BJ (cell line): ENCODE measurements around the gene PLEKHM2. TPM values are rescaled to one million over a fixed set of nuclear protein-coding genes. Genes with fewer than 3 reads are reported as not detected.

ENCODE experiments used
- CTCF ChIA-PET: fragments of 350-600 bp; formaldehyde crosslinking; extraction: SDS; loops from one replicate; lab custom pipeline; 2021; ENCODE audit warnings: antibody characterized with exemption, inconsistent platforms; lab: Yijun Ruan, JAX
- POLR2A ChIA-PET: fragments of 300-600 bp; sonication (Branson Sonifier 250); formaldehyde crosslinking; extraction: SDS; loops from one replicate; lab custom pipeline; 2021; ENCODE audit warnings: antibody characterized with exemption; lab: Charles Lee
- DNase-seq: peaks from one replicate; pipeline ENCODE4 v3.0.0-alpha.2; 2011; ENCODE audit warnings: low read depth
- H3K27me3 ChIP-seq: 2 replicates; pipeline ENCODE4 v1.6.0; 2011; ENCODE audit warnings: low read length; ENCODE audit not compliant: control insufficient read depth, insufficient read depth
- H3K36me3 ChIP-seq: 2 replicates; pipeline ENCODE4 v1.5.1; 2011; ENCODE audit warnings: low read length; ENCODE audit not compliant: control insufficient read depth, insufficient read depth
- H3K4me3 ChIP-seq: 2 replicates; pipeline ENCODE4 v1.5.1; 2011; ENCODE audit warnings: low read depth, mild to moderate bottlenecking, control low read depth, low read length
- polyA plus RNA-seq: library from polyadenylated mRNA; depleted of rRNA; stranded (reverse); fragments of >200 nt; gene quantifications from 2 replicates; pipeline ENCODE4 v1.2.3, GENCODE V29; 2011
- TF ChIP-seq, protein P1 (sequence below): IDR thresholded peaks from 2 replicates; pipeline ENCODE4 v1.5.1; 2011; ENCODE audit warnings: low read depth, mild to moderate bottlenecking, control low read depth, inconsistent platforms, low read length, moderate library complexity; ENCODE audit not compliant: insufficient read depth

PLEKHM2 gene
- polyA plus RNA-seq, 1 experiment, result 58.3 TPM

DNA sequence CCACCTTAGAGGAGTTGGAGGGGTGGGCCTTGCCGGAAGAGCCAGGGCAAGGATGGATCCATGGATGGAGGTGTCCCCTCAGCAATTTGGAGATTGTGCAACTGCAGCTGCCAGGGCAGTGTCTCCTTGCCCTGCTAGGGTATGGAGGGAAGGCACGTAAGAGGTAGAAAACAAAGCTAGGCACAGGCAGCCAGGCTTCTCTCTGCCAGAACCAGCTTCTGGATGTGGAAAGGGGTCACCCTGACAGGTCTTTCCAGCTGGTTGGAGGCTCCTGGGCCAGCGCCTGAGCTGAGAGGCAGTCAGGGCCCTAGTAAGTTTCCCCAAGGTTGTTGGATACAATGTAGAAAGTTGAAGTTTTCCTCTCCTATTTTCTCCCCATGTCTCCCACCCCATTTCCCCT is 36.7 kb downstream of the PLEKHM2 start:
- ChIA-PET CTCF (interaction anchor here (1.3 kb wide), 1 partner anchor 126 kb away, joined by 4 read pairs; no protein-coding TSS in a partner anchor), POLR2A (no interaction called here)
- TF ChIP-seq, protein P1, sequence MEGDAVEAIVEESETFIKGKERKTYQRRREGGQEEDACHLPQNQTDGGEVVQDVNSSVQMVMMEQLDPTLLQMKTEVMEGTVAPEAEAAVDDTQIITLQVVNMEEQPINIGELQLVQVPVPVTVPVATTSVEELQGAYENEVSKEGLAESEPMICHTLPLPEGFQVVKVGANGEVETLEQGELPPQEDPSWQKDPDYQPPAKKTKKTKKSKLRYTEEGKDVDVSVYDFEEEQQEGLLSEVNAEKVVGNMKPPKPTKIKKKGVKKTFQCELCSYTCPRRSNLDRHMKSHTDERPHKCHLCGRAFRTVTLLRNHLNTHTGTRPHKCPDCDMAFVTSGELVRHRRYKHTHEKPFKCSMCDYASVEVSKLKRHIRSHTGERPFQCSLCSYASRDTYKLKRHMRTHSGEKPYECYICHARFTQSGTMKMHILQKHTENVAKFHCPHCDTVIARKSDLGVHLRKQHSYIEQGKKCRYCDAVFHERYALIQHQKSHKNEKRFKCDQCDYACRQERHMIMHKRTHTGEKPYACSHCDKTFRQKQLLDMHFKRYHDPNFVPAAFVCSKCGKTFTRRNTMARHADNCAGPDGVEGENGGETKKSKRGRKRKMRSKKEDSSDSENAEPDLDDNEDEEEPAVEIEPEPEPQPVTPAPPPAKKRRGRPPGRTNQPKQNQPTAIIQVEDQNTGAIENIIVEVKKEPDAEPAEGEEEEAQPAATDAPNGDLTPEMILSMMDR, result no peak
- Histone ChIP-seq H3K4me3 (no peak overlapping the region), H3K27me3 (no peaks in the 10 kb centered on the region), H3K36me3 (peaks cover 43% of the 10 kb centered on the region)
- DNase-seq, result no peak

DNA sequence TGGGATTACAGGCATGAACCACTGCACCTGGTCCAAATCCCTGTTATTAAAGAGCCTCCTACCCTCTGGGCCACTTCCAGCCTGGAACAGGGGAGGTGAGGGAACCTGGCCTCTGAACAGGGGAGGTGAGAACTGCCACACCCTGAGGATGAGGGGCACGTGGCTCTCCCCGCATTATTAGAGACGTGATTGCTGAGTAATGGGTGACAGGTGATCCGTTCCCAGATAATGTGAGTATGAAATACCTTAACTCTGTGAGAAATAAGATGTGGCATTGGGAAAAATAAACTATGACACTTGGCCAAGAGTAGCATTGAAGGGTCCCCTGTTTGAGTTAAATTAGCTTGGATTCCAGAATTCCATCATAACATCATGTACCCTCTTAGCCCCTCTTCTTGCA is 38.3 kb downstream of the PLEKHM2 start:
- no peaks in the 10 kb centered on the region for H3K27me3 ChIP-seq
- ChIA-PET POLR2A (no interaction called here), CTCF (no interaction called here)
- TF ChIP-seq, protein P1, result no peak
- H3K4me3 ChIP-seq, result no peak overlapping the region
- peaks cover 41% of the 10 kb centered on the region for H3K36me3 ChIP-seq
- no peak for DNase-seq

DNA sequence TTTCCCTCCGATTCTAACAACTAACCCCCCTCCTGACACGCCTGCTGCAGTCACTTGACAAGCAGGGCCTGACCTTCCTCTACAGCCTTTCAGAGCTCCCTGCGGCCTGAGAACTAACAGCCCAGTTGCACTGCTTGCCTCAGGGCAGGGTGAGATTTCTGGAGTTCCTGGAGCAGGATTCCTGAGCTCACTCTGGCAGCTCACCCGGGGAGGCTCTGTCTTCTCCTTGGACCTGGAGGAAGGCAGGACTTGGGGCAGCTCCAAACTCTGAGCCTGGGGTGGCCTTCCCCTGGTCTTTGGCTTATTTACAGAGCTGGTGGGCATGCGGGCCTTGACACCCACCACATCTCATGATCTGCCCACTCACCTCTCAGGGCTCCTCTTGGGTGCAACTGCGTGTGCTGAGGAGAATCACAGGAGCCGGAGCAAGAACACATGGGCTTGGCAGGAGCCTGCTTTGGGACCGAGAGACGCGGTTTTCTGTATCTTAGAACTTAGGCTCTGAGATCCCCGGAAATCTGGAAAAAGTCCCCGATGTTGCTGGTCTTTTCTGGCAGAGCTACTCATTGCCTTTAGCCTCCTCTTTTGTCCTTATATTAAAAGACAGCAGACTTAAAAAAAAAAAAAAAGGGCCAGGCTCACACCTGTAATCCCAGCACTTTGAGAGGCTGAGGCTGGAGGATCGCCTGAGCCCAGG is 38.9 kb downstream of the PLEKHM2 start:
- ChIA-PET CTCF (no interaction called here), POLR2A (no interaction called here)
- Histone ChIP-seq H3K27me3 (no peaks in the 10 kb centered on the region), H3K36me3 (peaks cover 41% of the 10 kb centered on the region), H3K4me3 (no peak overlapping the region)
- no peak for DNase-seq
- TF ChIP-seq, protein P1, result no peak

DNA sequence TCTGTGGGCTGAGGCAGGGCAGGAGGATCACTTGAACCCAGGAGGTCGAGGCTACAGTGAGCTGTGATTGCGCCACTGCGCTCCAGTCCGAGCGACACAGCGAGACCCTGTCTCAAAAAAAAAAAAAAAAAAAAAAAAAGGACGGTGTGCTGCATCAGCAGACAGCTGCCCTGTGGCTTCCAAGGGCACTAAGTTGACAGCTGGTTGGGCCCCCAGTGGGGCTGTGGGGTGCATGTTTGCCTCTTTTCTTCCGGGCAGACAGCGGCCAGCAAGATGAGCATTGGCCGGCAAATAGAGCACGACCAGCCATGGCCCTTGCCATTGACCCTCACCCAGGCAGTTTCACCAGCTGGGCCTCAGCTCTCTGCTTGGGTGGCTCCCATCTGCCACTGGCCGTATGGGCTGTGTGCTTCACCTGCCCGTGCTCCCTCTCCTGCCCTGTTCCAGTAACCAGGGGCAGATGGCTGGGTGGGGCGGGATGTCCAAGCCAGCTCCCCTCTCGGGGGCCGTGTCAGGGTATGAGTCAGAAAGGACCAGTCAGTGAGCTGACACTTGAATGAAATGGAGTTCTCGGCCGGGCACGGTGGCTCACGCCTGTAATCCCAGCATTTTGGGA is 39.6 kb downstream of the PLEKHM2 start:
- POLR2A ChIA-PET, result no interaction called here
- Histone ChIP-seq H3K4me3 (no peak overlapping the region), H3K36me3 (peaks cover 45% of the 10 kb centered on the region), H3K27me3 (no peaks in the 10 kb centered on the region)
- CTCF ChIA-PET, result interaction anchor here (0.7 kb wide), 1 partner anchor 18 kb away, joined by 3 read pairs; no protein-coding TSS in a partner anchor
- no peak for DNase-seq
- TF ChIP-seq, protein P1, result no peak

DNA sequence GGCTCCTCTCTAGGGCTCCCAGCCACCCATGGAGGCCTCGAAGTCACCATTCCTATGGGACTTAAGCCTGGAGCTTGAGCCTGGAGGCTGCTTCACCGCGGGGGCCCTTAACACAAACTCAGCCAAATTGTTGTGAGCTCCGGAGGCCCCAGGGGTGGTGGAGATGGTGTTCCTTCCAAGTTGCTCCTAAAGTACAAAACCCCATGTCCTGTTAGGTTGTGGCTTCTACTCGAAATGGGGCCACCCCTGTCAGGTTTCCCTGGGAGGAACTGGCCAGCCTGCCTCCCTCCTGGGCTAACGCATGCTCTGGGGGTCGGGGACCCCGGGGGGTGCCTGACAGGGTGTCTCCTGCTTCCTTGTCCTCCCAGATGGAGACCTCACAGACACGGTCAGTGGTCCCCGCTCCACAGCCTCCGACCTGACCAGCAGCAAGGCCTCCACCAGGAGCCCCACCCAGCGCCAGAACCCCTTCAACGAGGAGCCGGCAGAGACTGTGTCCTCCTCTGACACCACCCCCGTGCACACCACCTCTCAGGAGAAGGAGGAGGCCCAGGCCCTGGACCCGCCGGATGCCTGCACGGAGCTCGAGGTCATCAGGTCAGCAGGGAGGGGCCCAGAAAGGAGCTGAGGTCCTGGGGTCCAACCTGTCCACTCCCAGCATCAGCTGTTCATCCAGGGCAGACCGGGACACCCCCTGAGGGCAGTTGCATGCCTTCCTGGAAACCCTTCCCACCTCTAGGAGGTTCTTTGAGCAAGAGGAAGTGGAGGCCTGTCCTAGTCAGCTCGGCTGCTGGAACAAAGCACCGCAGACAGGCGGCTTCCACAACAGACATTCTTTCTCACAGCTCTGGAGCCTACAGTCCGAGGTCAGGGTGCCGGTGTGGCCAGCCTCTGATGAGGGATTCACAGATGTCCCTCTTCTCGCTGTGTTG is 41.1 kb downstream of the PLEKHM2 start:
- CTCF ChIA-PET, result no interaction called here
- POLR2A ChIA-PET, result no interaction called here
- TF ChIP-seq, protein P1, result no peak
- Histone ChIP-seq H3K4me3 (no peak overlapping the region), H3K27me3 (no peaks in the 10 kb centered on the region), H3K36me3 (peaks cover 43% of the 10 kb centered on the region)
- DNase-seq, result no peak
